OCI-LY7 (cell line): ENCODE measurements around the gene SIGLEC6. TPM values are rescaled to one million over a fixed set of nuclear protein-coding genes. Genes with fewer than 3 reads are reported as not detected.

Experiments
- BruUV-seq: library from RNA; stranded (reverse); fragments of 400-500 nt; replicated peaks from 2 replicates; lab custom pipeline; 2021; lab: Mats Ljungman, UMichigan
- CTCF ChIA-PET: fragments of 300-600 bp; sonication (Branson Sonifier 250); formaldehyde crosslinking; loops from one replicate; lab custom pipeline; 2022; ENCODE audit warnings: antibody characterized with exemption; ENCODE audit not compliant: unreplicated experiment; lab: Charles Lee
- POLR2A ChIA-PET: fragments of 300-600 bp; sonication (Branson Sonifier 250); formaldehyde crosslinking; loops from one replicate; lab custom pipeline; 2022; ENCODE audit warnings: antibody characterized with exemption; lab: Charles Lee
- DNase-seq: peaks from one replicate; pipeline ENCODE4 v3.0.0-alpha.2; 2015; ENCODE audit warnings: low spot score
- H2AFZ ChIP-seq: fragments of 200-600 bp; sonication (generic), shearing (Covaris generic); 2 replicates; pipeline ENCODE4 v1.6.1; 2014; ENCODE audit warnings: mild to moderate bottlenecking, antibody characterized with exemption, low read length, moderate library complexity
- H3K27ac ChIP-seq: fragments of 200-600 bp; sonication (generic); 2 replicates; pipeline ENCODE4 v1.5.1; 2014; ENCODE audit warnings: mixed run types, low read depth, mild to moderate bottlenecking, moderate library complexity, low read length, inconsistent platforms; ENCODE audit not compliant: poor library complexity, severe bottlenecking
- H3K36me3 ChIP-seq: fragments of 200-600 bp; sonication (generic); 2 replicates; pipeline ENCODE4 v1.6.1; 2014; ENCODE audit warnings: mild to moderate bottlenecking, antibody characterized with exemption, low read length, moderate library complexity, mixed read lengths; ENCODE audit not compliant: insufficient read depth
- H3K4me1 ChIP-seq: fragments of 200-600 bp; sonication (generic); 2 replicates; pipeline ENCODE4 v1.5.1; 2014; ENCODE audit warnings: mild to moderate bottlenecking, low read length; ENCODE audit not compliant: insufficient read depth, poor library complexity, severe bottlenecking
- H3K4me2 ChIP-seq: fragments of 200-600 bp; sonication (generic); 2 replicates; pipeline ENCODE4 v1.6.1; 2014; ENCODE audit warnings: mild to moderate bottlenecking, low read length
- H3K4me3 ChIP-seq: fragments of 200-600 bp; sonication (generic); 2 replicates; pipeline ENCODE4 v1.5.1; 2014; ENCODE audit warnings: mild to moderate bottlenecking, low read depth, low read length; ENCODE audit not compliant: poor library complexity, severe bottlenecking
- H3K79me2 ChIP-seq: fragments of 200-600 bp; sonication (generic); 2 replicates; pipeline ENCODE4 v1.6.1; 2016; ENCODE audit warnings: low read depth, mild to moderate bottlenecking, low read length, moderate library complexity, mixed read lengths; ENCODE audit not compliant: insufficient read depth
- H3K9me2 ChIP-seq: fragments of 200-600 bp; sonication (generic); 2 replicates; pipeline ENCODE4 v1.6.1; 2016; ENCODE audit warnings: mild to moderate bottlenecking, low read length, mixed read lengths; ENCODE audit not compliant: insufficient read depth
- H3K9me3 ChIP-seq: fragments of 200-600 bp; sonication (generic); 2 replicates; pipeline ENCODE4 v1.6.1; 2014; ENCODE audit warnings: mild to moderate bottlenecking, mixed run types, low read length, mixed read lengths
- H4K20me1 ChIP-seq: fragments of 200-600 bp; sonication (generic); 2 replicates; pipeline ENCODE4 v1.6.1; 2014; ENCODE audit warnings: mild to moderate bottlenecking, antibody characterized with exemption, low read length, moderate library complexity, mixed read lengths; ENCODE audit not compliant: insufficient read depth
- EZH2phosphoT487 ChIP-seq: fragments of 200-600 bp; sonication (generic); IDR thresholded peaks from 2 replicates; pipeline ENCODE4 v1.6.1; 2018; ENCODE audit warnings: low read depth, borderline replicate concordance, mild to moderate bottlenecking, mixed run types, antibody characterized with exemption, low read length, moderate library complexity, mixed read lengths
- intact Hi-C: fragments of 100-400 bp; cut with micrococcal nuclease; formaldehyde crosslinking; loops from one replicate; pipeline ENCODE4 v1.10.0; 2022; ENCODE audit not compliant: unreplicated experiment
- total RNA-seq, 2 experiments: library from RNA; depleted of rRNA in 1 of 2; stranded (reverse); fragments of >200 nt in 1 of 2; shearing (Covaris generic) in 1 of 2; gene quantifications; 2 replicates each; pipeline ENCODE4 v1.2.3, GENCODE V29; 2014 to 2022
- TF ChIP-seq, protein P1 (sequence below): fragments of 200-600 bp; sonication (generic); conservative IDR thresholded peaks from 2 replicates; pipeline ENCODE4 v1.5.1; 2014; ENCODE audit warnings: mild to moderate bottlenecking, antibody characterized with exemption, low read length, moderate library complexity, mixed read lengths

Gene SIGLEC6
- total RNA-seq, 2 experiments from 2014 or later = not detected

DNA sequence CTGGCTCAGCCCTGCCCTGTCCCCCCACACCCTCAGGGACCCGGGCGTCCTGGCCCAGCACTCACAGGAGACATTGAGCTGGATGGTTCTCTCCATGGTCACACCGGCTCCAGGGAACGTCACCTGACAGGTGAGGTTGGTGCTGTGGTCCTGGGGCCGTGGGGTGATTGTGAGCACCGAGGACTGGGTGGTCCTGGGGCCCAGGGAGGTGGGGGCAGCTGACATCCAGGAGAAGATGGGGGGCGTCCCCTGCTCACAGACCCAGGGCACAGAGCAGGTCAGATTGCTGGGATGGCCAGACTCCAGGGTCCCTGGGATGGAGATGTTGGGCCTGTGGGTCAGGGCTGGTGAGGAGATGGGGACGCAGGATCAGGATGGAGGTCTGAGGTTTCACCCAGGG is 854 bp downstream of the SIGLEC6 start:
- H3K27ac ChIP-seq = no peak overlapping the region
- H3K36me3 ChIP-seq = no peaks in the 10 kb centered on the region
- TF ChIP-seq, protein P1, sequence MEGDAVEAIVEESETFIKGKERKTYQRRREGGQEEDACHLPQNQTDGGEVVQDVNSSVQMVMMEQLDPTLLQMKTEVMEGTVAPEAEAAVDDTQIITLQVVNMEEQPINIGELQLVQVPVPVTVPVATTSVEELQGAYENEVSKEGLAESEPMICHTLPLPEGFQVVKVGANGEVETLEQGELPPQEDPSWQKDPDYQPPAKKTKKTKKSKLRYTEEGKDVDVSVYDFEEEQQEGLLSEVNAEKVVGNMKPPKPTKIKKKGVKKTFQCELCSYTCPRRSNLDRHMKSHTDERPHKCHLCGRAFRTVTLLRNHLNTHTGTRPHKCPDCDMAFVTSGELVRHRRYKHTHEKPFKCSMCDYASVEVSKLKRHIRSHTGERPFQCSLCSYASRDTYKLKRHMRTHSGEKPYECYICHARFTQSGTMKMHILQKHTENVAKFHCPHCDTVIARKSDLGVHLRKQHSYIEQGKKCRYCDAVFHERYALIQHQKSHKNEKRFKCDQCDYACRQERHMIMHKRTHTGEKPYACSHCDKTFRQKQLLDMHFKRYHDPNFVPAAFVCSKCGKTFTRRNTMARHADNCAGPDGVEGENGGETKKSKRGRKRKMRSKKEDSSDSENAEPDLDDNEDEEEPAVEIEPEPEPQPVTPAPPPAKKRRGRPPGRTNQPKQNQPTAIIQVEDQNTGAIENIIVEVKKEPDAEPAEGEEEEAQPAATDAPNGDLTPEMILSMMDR = no peak
- TF ChIP-seq EZH2phosphoT487 = no peak
- intact Hi-C loops = no loop called here
- ChIA-PET CTCF (no interaction called here), POLR2A (no interaction called here)
- H3K4me3 ChIP-seq = no peak overlapping the region
- no peaks in the 10 kb centered on the region for H3K4me1 ChIP-seq
- no peaks in the 10 kb centered on the region for H3K9me2 ChIP-seq
- H4K20me1 ChIP-seq = no peaks in the 10 kb centered on the region
- no peaks in the 10 kb centered on the region for H3K79me2 ChIP-seq
- H3K4me2 ChIP-seq = no peak overlapping the region
- no peaks in the 10 kb centered on the region for H3K9me3 ChIP-seq
- no peak for DNase-seq
- no peak overlapping the region for H2AFZ ChIP-seq
- no TSS peak for BruUV-seq

DNA sequence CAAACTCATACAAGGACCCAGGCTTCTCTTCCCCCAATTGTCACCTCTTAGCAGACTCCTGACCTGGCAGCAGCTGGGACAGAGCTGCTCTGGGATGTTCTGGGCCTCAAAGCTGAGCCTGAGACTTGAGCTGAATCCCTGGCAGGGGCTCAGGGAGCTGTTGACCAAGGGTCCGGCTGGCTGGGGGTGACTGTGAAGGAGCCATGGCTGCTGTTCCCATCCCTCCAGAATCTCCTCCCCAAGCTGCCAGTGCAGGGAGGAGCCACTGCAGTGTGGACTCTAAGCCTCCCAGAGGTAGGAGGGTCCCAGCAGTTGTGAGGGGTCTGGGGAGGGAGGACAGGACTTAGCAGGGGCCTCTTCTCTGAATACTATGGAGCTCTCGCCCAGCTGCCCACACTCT is 2.2 kb downstream of the SIGLEC6 start:
- no peak for TF ChIP-seq EZH2phosphoT487
- TF ChIP-seq, protein P1 = no peak
- no TSS peak for BruUV-seq
- H3K4me2 ChIP-seq = no peak overlapping the region

DNA sequence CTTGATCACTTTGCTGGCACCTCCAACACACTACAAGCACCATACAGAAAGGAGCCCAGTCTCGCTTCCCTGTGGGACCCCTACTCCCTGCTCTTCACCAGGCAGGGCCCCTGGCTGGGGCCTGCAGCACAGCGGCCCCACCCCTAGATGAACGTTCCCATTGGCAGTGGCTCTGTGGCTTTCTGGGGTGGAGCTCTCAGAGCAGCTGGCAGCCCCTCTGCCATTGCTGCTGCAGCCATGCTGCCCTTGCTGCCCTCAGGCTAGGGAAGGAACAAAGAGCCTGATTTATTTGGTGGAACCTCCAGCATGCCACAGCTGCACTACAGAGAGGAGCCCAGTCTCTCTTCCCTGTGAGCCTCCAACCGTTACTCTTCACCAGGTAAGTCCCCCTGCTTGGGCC is 5.8 kb downstream of the SIGLEC6 start:
- Histone ChIP-seq H4K20me1 (no peaks in the 10 kb centered on the region), H3K4me1 (no peaks in the 10 kb centered on the region), H3K4me2 (no peak overlapping the region), H2AFZ (no peak overlapping the region), H3K36me3 (no peaks in the 10 kb centered on the region), H3K27ac (no peak overlapping the region), H3K9me3 (no peaks in the 10 kb centered on the region), H3K79me2 (no peaks in the 10 kb centered on the region), H3K9me2 (no peaks in the 10 kb centered on the region), H3K4me3 (no peak overlapping the region)
- CTCF ChIA-PET = no interaction called here
- BruUV-seq = no TSS peak
- POLR2A ChIA-PET = no interaction called here
- intact Hi-C loops = no loop called here
- no peak for DNase-seq
- TF ChIP-seq, protein P1 = no peak
- TF ChIP-seq EZH2phosphoT487 = no peak

More for the DNA sequence above, 2.2 kb downstream of the SIGLEC6 start:
- no peak overlapping the region for H3K4me3 ChIP-seq
- no peak overlapping the region for H2AFZ ChIP-seq
- intact Hi-C loops = no loop called here
- H3K9me3 ChIP-seq = no peaks in the 10 kb centered on the region
- no peaks in the 10 kb centered on the region for H4K20me1 ChIP-seq
- no peaks in the 10 kb centered on the region for H3K36me3 ChIP-seq
- no peaks in the 10 kb centered on the region for H3K79me2 ChIP-seq
- CTCF ChIA-PET = no interaction called here
- POLR2A ChIA-PET = no interaction called here
- no peak overlapping the region for H3K27ac ChIP-seq
- H3K4me1 ChIP-seq = no peaks in the 10 kb centered on the region
- DNase-seq = no peak
- H3K9me2 ChIP-seq = no peaks in the 10 kb centered on the region
